RCC 7860 (cell line): ENCODE measurements around the gene SAMD5.

Source experiments
- DNase-seq: peaks from one replicate; pipeline ENCODE4 v3.0.0-alpha.2; 2015; ENCODE audit warnings: low spot score
- FAIRE-seq: peaks from 2 replicates; lab custom pipeline; 2012; peaks lifted over from hg19 to GRCh38; lab: Jason Lieb, UNC

SAMD5 gene

DNA sequence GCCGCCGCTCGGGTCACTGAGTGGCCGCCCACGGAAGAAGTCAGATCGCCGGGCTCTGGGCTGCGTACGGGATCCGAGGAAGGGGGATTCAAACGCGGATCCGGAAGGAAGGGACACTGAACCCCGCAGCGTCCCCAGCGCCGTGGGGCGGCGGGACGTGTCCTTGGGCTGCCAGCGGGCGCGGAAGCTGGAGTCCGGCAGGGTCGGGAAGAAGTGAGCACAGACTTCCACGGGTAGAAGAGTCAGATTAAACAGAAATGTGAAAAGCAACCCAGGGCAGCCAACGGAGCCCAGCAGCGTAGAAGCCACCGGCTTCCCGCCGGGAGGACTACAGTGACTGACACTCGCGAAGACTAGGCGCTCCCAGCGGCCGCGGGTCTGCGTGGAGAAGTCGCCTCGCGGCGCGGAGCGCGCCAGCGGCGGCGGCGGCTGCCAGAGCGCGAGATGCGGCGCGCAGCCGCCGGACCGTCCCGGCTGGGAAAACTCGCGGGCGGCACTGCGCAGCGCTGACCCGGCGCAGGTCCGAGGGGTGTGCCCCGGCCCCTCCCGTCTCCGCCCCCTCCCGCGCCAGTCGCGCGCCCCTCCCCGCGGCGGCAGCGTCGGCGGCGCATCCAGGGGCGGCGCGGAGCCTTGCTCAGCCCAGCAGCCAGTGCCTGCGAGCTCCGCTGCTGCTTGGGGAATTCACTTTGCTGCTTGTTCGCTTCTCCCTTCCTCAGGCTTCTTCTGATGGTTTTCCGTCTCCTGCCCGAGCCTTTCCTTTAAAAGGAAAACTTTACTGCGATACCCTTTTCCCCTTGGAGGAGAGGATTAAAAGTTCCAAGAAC lies at the start of gene SAMD5:
Gene SAMD5, plus strand, starts transcription at position 649 of the 824 bp plus-strand sequence. CDS start 239 bp downstream, outside the sequence.
- no peak for FAIRE-seq
- DNase-seq = peak; percentile 4

DNA sequence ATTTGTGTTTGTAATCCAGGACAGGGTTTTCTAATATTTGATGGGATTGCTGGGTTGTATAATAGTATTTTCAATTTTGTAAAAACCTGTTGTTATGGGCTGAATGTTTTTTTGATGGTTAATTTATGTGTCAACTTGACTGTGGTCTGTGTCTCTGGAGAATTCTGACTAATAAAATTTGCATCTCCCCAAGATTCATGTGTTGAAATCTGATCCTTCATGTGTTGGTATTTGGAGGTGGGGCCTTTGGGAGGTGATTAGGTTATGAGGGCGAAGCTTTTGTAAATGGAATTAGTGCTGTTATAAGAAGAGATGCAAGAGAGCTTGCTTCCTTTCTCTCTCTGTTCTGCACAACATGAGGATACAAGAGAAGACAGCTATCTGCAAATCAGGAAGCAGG lies 48.7 kb upstream of the SAMD5 start:
- FAIRE-seq = no peak
- no peak for DNase-seq

DNA sequence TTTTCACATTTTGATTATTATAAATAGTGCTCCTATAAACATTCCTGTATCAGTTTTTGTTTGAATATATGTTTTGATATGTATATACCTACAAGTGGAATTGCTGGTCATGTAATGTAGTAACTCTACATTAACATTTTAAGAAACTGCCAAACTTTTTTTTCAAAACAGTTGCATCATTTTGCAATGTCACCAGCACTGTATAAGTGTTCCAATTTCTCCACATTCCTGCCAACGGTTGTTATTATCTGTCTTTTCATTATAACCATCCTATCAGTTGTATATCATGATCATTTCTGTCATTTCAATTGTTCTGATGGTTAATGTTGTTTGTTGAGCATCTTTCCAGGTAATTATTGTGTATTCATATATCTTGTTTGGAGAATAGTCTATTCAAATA lies 44.8 kb upstream of the SAMD5 start:
- no peak for FAIRE-seq

DNA sequence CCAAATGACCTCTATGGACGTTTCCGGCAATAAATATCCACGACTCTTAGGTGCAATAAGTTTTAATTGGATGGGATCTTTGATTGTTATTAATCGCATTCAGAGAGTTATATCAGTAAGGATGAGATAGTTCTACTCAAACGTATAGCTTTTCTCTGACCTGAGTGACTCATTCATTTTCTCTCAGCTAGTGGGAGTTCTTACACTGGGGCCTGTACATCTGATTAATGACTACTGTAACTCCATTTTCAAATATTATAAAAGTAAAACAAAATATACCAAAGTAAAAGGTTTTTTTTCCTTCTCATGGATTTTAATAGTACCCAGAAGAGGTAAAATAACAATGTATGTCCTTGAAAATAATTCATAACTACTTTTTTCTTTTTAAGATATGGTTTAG lies 41.1 kb upstream of the SAMD5 start:
- DNase-seq = no peak
- no peak for FAIRE-seq

More for the DNA sequence above, 44.8 kb upstream of the SAMD5 start:
- DNase-seq = no peak

DNA sequence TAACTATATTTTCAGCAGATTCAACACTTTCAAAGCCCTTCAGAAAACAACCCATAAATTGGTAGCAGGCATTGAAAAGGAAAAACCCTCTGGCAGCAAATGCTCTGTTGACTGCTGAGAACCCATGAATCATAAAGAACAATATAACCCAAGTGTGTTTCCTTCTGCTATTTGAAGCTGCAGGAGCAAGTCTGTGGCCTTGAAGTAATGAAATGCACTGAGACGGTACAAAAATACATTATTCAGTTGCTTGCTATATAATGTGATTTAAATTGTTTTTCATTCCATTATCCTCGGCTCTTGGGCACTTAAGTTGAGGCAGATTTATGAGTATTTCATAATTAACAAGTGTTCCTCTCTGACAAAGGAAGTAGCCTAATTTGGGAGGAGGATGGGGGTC lies 40.6 kb upstream of the SAMD5 start:
- DNase-seq (no peak), FAIRE-seq (no peak)

DNA sequence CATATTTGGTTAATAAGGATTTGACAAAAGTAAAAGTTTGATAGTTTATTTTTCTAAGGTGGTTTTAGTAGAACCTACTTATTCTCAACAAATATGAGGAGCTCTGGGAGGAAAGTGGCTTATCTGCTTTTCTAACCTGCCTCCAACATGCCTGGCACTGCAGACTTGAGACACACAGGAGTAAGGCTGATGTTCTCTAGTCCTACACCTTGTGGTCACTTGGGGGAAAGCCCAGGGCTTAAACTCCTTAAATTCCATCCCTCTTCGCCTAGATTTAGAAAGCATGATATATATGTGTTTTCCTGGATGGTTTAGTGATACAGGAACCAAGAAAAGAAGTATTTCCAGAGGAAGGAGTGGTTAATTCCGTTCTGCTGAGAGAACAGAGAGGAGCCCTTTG lies 39.9 kb upstream of the SAMD5 start:
- DNase-seq (no peak), FAIRE-seq (no peak)

DNA sequence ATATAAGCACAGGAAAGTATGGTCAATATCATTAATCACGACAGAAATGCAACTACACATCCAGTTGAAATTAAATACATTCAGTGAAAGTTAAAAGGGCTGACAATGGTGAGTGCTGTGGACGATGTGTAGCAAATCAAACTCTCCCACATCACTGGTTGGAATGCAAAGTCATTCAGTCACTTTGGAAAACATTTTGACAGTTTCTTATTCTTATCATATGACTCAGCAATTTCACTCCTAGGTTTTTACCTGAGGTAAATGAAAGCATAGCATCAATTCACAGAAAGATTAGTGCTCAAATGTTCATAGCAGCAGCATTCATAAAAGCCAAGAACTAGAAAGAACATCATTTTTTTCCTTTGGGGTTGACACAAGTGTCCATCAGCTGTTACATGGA lies 28.6 kb upstream of the SAMD5 start:
- FAIRE-seq (no peak), DNase-seq (no peak)

DNA sequence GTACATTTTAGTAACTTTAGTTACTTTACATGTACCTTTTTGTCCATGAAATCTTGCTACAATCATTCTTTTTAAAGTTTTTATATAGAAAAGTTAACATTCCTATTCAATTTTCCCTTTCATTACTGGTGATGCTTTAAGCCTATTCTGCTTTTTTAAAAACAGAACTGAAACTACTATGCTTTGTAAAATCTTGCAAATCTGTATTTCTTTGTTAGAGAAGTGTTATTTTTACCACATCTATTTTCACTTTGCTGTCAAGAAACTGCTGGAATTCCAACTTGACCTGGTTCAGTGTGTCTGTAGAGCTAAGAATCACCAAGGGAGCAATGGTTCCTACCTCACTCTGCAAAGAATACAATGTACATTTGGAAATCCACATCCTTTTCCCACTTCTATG lies 21.8 kb upstream of the SAMD5 start:
- FAIRE-seq (no peak), DNase-seq (no peak)

DNA sequence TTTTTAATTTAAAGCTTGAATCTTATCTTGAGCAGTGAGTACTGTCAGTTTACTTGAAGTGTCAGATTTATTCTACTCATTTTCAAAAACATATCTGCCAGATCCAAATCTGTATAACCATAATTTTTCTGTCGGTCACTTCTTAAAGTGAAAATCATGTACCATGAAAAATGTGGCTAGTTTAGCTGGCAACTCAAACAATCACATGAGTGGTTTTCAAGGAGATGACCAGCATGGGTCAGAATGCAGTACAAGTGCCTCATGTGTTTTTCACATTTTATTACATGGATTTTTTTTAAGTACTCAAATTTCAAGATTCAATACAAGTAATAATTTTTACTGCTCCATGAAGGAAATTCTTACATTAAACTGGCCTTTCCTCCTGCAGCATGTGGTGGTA lies 11.0 kb upstream of the SAMD5 start:
- FAIRE-seq = no peak
- DNase-seq = no peak

DNA sequence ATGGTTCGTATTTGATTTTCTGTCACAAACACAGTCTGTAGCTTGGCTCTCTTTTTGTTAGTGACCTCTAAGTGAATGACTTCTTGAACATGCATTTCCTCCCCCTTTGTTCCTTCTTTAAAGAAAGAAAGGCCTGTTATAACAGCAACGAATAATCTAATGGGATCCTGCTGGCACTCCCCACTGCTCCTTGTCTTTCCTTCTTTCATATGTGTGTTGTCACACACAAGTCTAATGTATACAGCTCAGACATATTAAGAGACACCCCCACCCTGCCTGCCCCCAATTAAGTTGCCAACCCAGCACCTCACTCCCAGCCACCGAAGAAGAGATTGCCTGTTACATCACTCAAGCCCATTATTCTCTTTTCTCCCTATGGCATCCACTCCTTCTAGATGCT lies 4.9 kb upstream of the SAMD5 start:
- DNase-seq (no peak), FAIRE-seq (no peak)

DNA sequence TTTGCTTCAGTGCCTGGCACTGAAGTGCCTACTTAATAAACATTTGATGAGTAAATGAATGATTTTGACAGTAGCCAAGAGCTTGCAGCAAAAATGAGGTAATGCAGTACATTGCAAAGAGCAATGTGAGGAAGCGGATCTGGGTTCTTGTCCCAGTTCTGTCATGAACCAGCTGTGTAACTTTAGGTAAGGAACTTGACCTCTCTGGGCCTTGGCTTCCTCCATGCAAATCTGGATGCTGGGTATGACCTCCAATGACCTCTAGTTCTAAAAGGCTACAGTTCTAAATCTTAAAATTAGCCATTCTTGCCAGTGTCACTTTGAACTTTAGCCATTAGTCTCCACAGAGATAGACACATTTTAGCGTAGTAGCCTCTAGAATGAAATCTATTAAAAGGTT lies 3.6 kb upstream of the SAMD5 start:
- DNase-seq (no peak), FAIRE-seq (no peak)

DNA sequence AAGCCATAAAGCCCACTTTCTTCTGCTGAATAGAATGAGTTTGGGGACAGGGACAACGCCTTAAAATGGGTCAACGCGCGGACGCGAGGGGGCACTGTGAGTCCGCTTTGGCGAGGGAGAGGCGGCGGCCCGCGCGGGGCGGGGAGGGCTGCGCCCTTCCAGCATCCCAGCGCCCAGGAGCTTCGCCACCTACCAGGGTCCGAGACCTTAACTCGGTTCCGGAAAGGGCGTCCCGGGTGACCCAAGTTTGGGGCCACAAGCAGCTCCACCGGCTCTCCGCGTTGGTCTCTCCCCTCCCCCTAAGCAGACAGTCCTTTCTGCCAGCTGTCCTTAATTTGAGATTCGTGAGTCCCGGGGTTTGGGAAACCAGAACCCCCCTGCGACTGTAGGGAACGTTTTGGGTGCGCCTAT lies 1.8 kb upstream of the SAMD5 start:
- FAIRE-seq (no peak), DNase-seq (no peak)

DNA sequence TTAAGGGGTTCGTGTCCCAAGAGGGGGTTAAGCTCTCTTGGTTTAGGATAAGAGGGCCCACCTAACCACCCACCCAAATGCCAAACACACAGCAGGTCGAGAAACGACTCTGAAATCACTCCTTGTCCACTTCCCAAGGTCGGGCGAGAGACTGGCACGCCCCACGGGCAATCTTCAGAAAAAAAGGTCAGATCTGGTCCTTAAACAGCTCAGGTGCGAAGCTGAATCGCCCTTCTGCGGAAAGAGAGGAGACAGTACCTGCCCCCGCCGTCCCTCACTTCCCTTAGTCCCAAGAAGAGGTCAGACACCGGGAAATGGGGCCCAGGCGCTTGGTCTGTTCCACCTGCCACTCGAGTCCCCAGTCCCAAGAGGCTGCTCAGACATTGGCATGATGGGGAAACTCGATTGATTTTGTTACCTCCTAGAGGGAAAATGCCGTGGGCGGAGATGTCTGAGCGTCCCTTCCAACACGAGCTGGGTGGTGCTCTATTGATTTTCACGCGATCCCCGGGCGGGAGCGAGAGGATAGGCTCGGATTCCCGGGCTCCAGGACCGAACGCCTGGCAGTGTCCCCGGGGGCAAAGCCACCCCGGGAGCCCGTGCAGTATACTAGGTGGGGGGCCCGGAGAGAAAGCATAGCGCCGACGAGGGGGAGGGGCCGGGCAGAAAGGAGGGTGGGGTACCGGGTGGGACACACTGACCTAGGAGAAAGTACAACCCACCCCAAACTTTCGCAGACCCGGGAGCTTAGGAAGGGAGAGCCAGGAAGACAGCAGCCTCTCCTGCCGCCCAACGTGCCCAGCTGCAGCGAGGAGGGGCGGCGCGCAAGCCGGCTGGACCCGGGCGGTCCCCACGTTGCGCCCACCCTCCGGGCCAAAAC lies 1.1 kb upstream of the SAMD5 start:
- FAIRE-seq = no peak

DNA sequence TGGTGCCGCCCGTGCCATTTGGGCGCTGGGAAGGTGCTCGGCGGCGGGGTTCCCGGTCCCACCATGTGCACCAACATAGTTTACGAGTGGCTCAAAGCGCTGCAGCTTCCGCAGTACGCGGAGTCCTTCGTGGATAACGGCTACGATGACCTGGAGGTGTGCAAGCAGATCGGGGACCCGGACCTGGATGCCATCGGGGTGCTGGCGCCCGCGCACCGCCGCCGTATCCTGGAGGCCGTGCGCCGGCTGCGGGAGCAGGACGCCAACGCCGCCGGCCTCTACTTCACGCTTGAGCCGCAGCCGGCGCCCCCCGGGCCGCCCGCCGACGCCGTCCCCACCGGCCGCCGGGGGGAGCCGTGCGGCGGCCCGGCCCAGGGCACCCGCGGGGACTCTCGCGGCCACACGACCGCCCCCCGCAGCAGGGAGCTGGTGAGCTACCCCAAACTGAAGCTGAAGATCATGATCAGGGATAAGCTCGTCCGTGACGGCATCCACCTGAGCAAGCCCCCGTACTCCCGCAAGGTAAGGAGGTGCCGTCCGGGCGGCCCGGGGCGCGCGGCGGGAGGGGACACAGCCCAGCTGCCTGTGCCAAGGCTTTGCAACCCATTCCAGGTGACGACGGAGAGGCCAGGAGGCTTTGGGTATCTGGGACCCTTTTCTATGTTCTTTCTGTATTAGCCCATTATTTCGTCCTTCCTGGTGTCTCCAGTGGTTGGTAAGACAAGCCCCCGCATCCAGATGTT lies 547 bp downstream of the SAMD5 start:
- FAIRE-seq = no peak
- no peak for DNase-seq

More for the DNA sequence above, 1.1 kb upstream of the SAMD5 start:
- no peak for DNase-seq

DNA sequence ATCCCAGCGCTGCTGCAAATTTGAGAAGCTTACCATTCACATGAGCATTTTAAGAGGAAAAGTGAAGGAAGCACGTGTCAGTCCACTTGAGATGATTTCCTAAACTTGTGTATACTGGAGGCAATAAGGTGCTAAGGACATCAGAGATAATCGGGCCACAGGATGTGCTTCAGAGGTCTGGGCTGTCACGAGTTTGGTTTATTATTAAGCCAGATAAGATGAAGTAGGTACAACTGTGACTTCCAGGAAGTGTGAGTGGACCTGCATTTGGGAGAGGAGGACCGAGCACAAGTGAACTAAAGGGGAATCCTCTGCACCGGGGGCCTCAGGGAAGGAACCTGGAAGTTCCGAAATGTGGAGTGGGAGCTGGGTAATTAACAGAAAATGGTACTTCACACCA lies 1.4 kb downstream of the SAMD5 start:
- FAIRE-seq (no peak), DNase-seq (peak; percentile 7)

DNA sequence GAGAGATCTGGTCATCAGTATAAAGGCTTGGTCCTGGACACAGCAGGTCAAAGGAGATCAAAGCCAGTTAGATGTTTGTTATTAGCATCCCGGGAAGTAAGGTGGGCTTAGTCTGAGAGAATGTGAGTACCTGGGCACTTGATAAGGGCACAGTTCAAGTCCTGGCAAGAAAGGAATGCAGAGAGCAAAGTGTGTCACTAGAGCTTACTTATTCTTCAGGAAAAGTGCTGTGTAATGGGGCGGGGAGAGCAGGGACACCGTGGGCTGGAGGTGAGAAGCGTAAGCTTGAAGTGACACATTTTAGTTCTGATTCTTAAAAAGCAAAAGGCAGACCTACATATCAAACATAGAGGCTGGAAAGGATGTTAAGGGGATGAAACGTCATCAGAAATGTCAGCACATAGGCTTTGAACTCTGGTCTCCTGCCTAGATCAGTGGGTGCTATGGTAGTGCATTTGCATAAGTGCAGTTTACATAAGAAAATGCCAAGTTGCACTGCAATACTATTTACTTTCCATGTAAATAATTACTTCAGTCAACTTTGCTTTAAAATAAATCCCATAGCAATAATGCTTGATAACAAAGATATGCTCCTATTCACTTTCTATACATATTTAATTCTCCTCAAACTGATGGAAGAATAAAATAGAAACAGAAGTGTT lies 2.6 kb downstream of the SAMD5 start:
- no peak for FAIRE-seq
- no peak for DNase-seq

DNA sequence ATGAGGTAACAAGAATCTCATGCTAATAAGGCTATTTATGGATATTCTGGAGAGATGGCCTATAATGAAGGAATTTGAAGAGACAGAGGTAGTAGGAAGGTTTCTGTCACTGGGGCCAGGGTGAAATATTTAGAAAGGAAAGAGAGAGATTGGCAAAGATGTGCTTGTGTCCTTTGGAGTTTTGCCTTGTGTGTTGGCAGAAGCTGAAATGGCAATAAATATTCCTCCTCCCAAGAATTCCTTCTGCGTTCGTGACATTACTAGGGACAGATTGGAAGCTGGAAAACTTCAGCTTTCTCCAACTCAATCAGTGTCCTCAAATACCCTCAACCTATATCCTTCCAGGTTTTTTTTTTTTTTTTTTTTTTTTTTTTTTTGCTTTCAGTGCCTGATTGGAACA lies 6.3 kb downstream of the SAMD5 start:
- FAIRE-seq = no peak

DNA sequence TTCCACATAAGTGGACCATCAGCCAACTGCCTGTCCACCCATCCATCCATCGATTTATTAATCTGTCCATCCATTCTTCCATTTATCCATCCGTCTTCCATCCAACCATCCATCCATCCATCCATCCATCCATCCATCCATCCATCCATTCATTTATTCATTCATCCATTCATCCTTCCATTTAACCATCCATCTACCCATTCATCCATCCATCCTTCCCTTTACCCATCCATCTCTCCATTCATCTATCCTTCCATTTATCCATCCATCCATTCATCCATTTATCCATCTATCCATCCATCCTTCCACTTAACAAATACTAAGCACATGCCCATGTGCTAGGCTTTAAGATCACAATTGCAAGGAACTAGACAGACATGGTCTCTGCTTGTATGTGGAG lies 6.8 kb downstream of the SAMD5 start:
- no peak for FAIRE-seq
- DNase-seq = no peak

More for the DNA sequence above, 6.3 kb downstream of the SAMD5 start:
- DNase-seq = no peak

DNA sequence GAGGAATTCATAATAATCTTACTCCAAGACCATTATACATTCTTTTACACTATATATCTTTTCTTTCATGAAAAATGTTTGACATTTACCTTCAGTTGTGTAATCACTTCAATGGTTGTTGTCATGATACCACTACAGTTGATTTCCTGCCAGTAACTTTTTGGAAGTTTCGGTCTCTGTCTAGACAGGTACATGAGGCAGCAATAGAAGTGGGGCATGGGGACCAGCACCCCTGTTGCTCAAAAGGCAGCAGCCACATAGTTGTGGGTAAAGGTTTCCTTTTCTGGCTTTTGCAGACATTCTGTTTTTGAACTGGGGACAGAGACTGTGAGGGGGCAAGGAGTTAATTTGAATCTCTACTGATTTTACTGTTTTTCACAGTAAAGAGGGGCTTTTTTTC lies 14.1 kb downstream of the SAMD5 start:
- FAIRE-seq (no peak), DNase-seq (no peak)

DNA sequence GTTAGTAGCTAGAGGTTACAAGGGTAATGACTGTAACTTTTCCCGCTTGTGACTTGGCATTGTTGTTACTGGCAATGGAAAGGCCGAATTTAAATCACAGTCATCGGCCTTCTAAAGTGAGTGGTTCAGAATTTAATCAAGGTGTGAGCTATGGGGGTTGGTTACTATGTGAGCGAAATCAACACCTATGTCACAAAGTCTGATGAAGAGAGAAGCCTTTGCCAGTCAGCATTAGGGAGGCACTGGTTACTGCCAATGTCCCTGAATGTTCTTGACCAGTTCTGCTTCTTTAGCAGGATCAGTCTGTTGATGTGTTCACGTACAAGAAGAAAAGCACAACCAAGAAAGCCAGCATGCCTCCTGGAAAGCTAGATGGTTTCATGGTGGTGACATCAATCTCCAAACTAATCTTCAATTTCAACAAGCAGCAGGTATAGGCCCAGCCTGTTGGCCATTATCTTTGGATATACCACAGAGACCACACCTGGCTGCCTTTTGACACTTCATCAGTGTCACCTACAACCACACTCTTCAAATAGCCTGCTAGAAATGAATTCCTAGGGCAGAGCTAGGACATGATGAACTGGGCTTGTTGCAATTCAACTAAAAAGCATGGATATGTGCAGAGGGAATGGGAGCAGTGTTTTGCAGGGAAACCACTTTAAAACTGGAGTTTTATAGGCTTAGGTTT lies 17.2 kb downstream of the SAMD5 start:
- DNase-seq = no peak
- no peak for FAIRE-seq
